Stimulated activated effector memory CD8-positive, alpha-beta T cell treated with anti-CD3 and anti-CD28 coated beads, Interleukin-12 subunit alpha, Interleukin-12 subunit beta, amount 100 ng/mL, for 72 hours (primary cell): ENCODE data around the gene IL22RA2.
A peak's percentile ranks its signal among the peaks of the same experiment; 100 is the strongest.
"Not testable (repeated sequence)": the region's sequence is repeated elsewhere in the genome, so short reads cannot be mapped to it uniquely, and the experiment has no call there.

ENCODE experiments used
- ATAC-seq: fragments of 150-1000 bp; cut with Tn5 transposase; 2 replicates; pipeline ENCODE4 v1.10.0; 2021
- DNase-seq, 2 donors: peaks; one replicate each; pipeline ENCODE4 v3.0.0; 2021 to 2022; ENCODE audit warnings: low spot score in 2 of 2
- H3K27ac Mint-ChIP-seq: one replicate; pipeline ENCODE4 v1.8.0; 2022; ENCODE audit warnings: mild to moderate bottlenecking, mixed read lengths
- H3K36me3 Mint-ChIP-seq: one replicate; pipeline ENCODE4 v1.8.0; 2022; ENCODE audit warnings: mild to moderate bottlenecking, mixed read lengths
- H3K4me1 Mint-ChIP-seq: one replicate; pipeline ENCODE4 v1.8.0; 2022; ENCODE audit warnings: mixed read lengths
- H3K4me3 Mint-ChIP-seq: one replicate; pipeline ENCODE4 v1.8.0; 2022; ENCODE audit warnings: mild to moderate bottlenecking, mixed read lengths
- H3K9me3 Mint-ChIP-seq: one replicate; pipeline ENCODE4 v1.8.0; 2022; ENCODE audit warnings: mixed read lengths

The IL22RA2 gene

GRCh38 chr6:137207457-137207856 is 34.0 kb upstream of the IL22RA2 start:
- ATAC-seq, H3K4me3 Mint-ChIP-seq, H3K9me3 Mint-ChIP-seq, DNase-seq: not testable (repeated sequence)
- Mint-ChIP-seq H3K27ac (peak overlapping the region; percentile 30), H3K4me1 (peaks cover 57% of the 10 kb centered on the region), H3K36me3 (peaks cover 56% of the 10 kb centered on the region)

- peaks cover 48% of the 10 kb centered on the region for H3K4me1 Mint-ChIP-seq
- peaks cover 64% of the 10 kb centered on the region for H3K36me3 Mint-ChIP-seq
- H3K4me3 Mint-ChIP-seq, result no peak overlapping the region
Measured at GRCh38 chr6:137206577-137206976, 33.1 kb upstream of the IL22RA2 start.

GRCh38 chr6:137203256-137203655 is 29.8 kb upstream of the IL22RA2 start:
- peaks cover 87% of the 10 kb centered on the region for H3K36me3 Mint-ChIP-seq
- DNase-seq (no peak), ATAC-seq (no peak)
- no peaks in the 10 kb centered on the region for H3K9me3 Mint-ChIP-seq
- H3K27ac Mint-ChIP-seq, result no peak overlapping the region
- H3K4me3 Mint-ChIP-seq, result no peak overlapping the region
- peaks cover 22% of the 10 kb centered on the region for H3K4me1 Mint-ChIP-seq

More at GRCh38 chr6:137206577-137206976, 33.1 kb upstream of the IL22RA2 start:
- DNase-seq (no peak), ATAC-seq (no peak)
- H3K27ac Mint-ChIP-seq, result no peak overlapping the region
- H3K9me3 Mint-ChIP-seq, result no peaks in the 10 kb centered on the region

- DNase-seq, result no peak
- Mint-ChIP-seq H3K36me3 (peaks cover 97% of the 10 kb centered on the region), H3K4me3 (no peak overlapping the region), H3K4me1 (peaks cover 20% of the 10 kb centered on the region), H3K9me3 (no peaks in the 10 kb centered on the region), H3K27ac (no peak overlapping the region)
- ATAC-seq, result peak; percentile 65
Measured at GRCh38 chr6:137202078-137202477, 28.6 kb upstream of the IL22RA2 start.

GRCh38 chr6:137201006-137201405 is 27.6 kb upstream of the IL22RA2 start:
- Mint-ChIP-seq H3K27ac (no peak overlapping the region), H3K4me3 (no peak overlapping the region), H3K4me1 (peaks cover 21% of the 10 kb centered on the region), H3K9me3 (no peaks in the 10 kb centered on the region), H3K36me3 (peaks cover 96% of the 10 kb centered on the region)
- ATAC-seq (no peak), DNase-seq (no peak)

GRCh38 chr6:137200288-137200687 is 26.8 kb upstream of the IL22RA2 start:
- peaks cover 91% of the 10 kb centered on the region for H3K36me3 Mint-ChIP-seq
- no peak overlapping the region for H3K4me3 Mint-ChIP-seq
- DNase-seq (no peak), ATAC-seq (no peak)
- H3K27ac Mint-ChIP-seq, result no peak overlapping the region
- no peaks in the 10 kb centered on the region for H3K9me3 Mint-ChIP-seq
- H3K4me1 Mint-ChIP-seq, result peaks cover 22% of the 10 kb centered on the region

DNA sequence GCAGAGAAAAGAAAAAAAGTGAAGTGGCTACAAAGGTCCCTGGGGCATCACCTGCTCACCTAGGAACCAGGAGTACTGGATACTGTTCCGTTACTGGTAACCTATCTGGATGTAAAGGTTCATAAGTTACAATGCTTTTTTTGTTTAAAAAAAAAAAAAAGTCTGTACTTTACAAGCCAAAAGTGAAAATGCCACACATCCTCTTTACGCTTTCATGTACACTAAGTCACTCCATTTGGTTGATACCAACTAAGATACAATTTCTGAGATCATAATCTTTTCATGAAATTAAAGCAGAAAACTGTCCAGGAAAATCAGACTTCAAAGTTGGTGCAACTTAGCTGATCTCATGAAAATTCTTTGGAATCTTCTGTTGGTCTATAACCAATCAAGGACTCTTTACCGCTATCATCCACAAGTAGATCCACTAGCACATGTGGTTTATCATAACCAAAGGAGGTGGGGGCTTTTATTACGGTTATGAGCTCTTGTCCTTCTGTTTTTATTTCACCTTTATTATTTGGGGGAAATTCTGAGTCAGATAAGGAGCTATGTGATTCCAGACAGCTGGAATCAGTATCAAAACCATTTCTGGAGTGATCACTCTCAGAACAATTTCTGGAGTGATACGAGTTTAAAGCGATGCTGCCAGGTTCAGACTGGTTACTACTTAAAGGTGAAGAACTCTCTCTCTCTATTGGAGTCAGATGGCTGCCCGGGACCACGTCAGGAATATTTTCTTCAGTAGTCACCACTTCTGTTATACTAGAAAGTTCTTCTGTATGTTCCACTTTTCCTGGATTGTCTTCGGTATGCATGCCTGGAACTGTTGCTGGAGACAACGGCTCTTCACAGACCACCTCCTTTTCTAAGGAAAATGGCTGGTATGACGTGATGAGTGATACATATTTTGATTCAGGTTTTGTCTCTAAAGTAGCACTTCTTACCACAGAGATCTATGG is 24.5 kb upstream of the IL22RA2 start:
- peak overlapping the region; percentile 23 for H3K27ac Mint-ChIP-seq
- DNase-seq, result no peak
- no peak overlapping the region for H3K4me3 Mint-ChIP-seq
- H3K4me1 Mint-ChIP-seq, result peaks cover 16% of the 10 kb centered on the region
- no peaks in the 10 kb centered on the region for H3K9me3 Mint-ChIP-seq
- ATAC-seq, result no peak
- peaks cover 68% of the 10 kb centered on the region for H3K36me3 Mint-ChIP-seq

DNA sequence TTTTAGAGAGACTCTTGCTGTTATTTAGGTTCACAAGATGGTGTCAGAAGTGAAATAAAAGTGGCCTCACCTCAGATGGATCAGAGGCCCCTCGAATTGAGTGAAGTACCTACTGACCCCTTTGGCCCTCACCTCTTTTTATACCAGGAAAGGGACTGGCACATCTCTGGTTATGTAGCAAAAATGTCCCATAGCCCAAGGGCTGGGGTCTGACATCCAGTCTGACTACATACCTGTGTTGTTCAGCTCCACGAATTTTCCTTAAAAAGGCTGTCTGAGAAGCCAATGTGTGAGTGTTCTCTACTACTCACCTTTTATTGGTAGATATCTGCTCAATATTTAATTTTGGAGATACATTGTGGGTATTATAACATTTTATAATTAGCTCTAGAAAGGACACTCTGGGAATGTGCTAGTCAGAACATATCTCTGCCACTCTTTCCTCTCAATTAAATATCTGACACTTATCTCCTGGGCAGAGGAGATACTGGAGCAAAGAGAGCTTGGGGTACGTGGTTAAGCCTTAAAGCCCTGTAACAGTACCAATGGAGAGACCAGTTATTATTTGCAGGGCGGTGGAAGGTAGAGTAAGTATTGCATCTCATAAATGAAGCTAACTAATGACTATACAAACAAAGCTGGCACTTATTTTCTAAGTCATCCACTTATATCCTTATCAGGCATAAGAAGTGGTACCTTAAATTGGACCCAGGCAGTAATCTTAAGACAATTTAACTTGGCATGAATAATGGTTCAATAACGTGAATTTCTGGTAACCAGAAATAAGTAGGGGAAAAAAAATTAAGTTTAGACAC is 20.0 kb upstream of the IL22RA2 start:
- H3K4me3 Mint-ChIP-seq, result no peak overlapping the region
- peaks cover 16% of the 10 kb centered on the region for H3K4me1 Mint-ChIP-seq
- DNase-seq (no peak), ATAC-seq (no peak)
- peaks cover 3% of the 10 kb centered on the region for H3K9me3 Mint-ChIP-seq
- H3K27ac Mint-ChIP-seq, result no peak overlapping the region
- H3K36me3 Mint-ChIP-seq, result peaks cover 26% of the 10 kb centered on the region

- H3K36me3 Mint-ChIP-seq, result peaks cover 19% of the 10 kb centered on the region
- DNase-seq, result no peak
- H3K4me3 Mint-ChIP-seq, result no peak overlapping the region
- no peak for ATAC-seq
- H3K4me1 Mint-ChIP-seq, result peaks cover 13% of the 10 kb centered on the region
- peaks cover 3% of the 10 kb centered on the region for H3K9me3 Mint-ChIP-seq
- H3K27ac Mint-ChIP-seq, result no peak overlapping the region
Measured at GRCh38 chr6:137192821-137193220, 19.4 kb upstream of the IL22RA2 start.

- no peak overlapping the region for H3K4me3 Mint-ChIP-seq
- H3K9me3 Mint-ChIP-seq, result peaks cover 8% of the 10 kb centered on the region
- peaks cover 6% of the 10 kb centered on the region for H3K4me1 Mint-ChIP-seq
- peaks cover 8% of the 10 kb centered on the region for H3K36me3 Mint-ChIP-seq
- ATAC-seq, result no peak
- no peak for DNase-seq
- no peak overlapping the region for H3K27ac Mint-ChIP-seq
Measured at GRCh38 chr6:137191670-137192069, 18.2 kb upstream of the IL22RA2 start.

- H3K4me3 Mint-ChIP-seq, result no peak overlapping the region
- ATAC-seq, result no peak
- peaks cover 5% of the 10 kb centered on the region for H3K4me1 Mint-ChIP-seq
- H3K36me3 Mint-ChIP-seq, result peaks cover 5% of the 10 kb centered on the region
- H3K9me3 Mint-ChIP-seq, result peaks cover 10% of the 10 kb centered on the region
- H3K27ac Mint-ChIP-seq, result no peak overlapping the region
- DNase-seq, result no peak
Measured at GRCh38 chr6:137191236-137191635, 17.8 kb upstream of the IL22RA2 start.

- no peaks in the 10 kb centered on the region for H3K4me1 Mint-ChIP-seq
- H3K27ac Mint-ChIP-seq, result no peak overlapping the region
- no peak for ATAC-seq
Measured at GRCh38 chr6:137190583-137191094, 17.2 kb upstream of the IL22RA2 start.

DNA sequence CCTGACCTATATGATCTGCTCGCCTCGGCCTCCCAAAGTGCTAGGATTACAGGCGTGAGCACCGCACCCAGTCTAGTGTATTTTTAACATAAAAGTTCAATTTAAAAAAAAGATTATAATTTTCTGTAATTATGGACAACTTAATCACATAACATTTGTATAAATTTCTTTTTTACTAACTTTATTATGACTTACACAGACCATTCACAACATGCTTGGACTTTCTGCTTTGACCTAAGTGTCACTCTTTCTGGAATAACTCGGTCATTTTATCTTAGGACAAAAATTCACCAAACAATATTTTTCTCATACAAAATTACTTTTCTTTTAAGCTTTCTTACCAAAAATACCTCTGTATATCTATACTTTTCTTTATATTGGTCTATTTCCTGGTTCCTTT is 15.4 kb upstream of the IL22RA2 start:
- Mint-ChIP-seq H3K27ac (no peak overlapping the region), H3K4me1 (no peaks in the 10 kb centered on the region), H3K36me3 (no peaks in the 10 kb centered on the region), H3K4me3 (no peak overlapping the region), H3K9me3 (peaks cover 12% of the 10 kb centered on the region)
- DNase-seq (no peak), ATAC-seq (no peak)

More at GRCh38 chr6:137190583-137191094, 17.2 kb upstream of the IL22RA2 start:
- no peak for DNase-seq
- no peak overlapping the region for H3K4me3 Mint-ChIP-seq
- peaks cover 10% of the 10 kb centered on the region for H3K9me3 Mint-ChIP-seq
- no peaks in the 10 kb centered on the region for H3K36me3 Mint-ChIP-seq

- DNase-seq (no peak), ATAC-seq (no peak)
- H3K27ac Mint-ChIP-seq, result no peak overlapping the region
- H3K9me3 Mint-ChIP-seq, result peaks cover 12% of the 10 kb centered on the region
- no peaks in the 10 kb centered on the region for H3K4me1 Mint-ChIP-seq
- H3K36me3 Mint-ChIP-seq, result no peaks in the 10 kb centered on the region
- no peak overlapping the region for H3K4me3 Mint-ChIP-seq
Measured at GRCh38 chr6:137185290-137185689, 11.8 kb upstream of the IL22RA2 start.

DNA sequence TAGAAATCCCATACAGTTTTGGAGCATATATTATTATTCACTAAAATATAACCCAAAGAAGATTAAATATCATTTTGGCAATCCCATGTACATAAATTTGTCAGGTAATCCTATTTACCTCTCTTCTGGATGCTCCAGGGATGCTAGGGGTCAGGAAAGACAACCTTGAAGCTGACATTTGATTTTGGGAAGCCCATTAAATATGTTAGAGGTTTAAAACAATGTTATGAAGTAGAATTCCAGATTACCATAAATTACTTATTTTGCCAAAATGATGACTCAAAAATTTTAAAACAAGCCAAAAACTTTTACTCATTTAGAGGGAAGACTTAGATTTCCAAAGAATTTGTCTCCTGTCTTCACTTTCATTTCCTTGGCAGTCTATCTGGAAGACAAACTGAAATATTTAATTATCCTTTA is 9.2 kb upstream of the IL22RA2 start:
- DNase-seq (no peak), ATAC-seq (no peak)
- Mint-ChIP-seq H3K4me3 (no peak overlapping the region), H3K9me3 (peaks cover 9% of the 10 kb centered on the region), H3K36me3 (no peaks in the 10 kb centered on the region), H3K27ac (no peak overlapping the region), H3K4me1 (no peaks in the 10 kb centered on the region)
